HG02943 (cell line): ENCODE data around the gene CDC34.

ENCODE experiments used
- ATAC-seq: cut with Tn5 transposase; IDR thresholded peaks from one replicate; pipeline ENCODE4 v1.9.1; 2021; ENCODE audit warnings: mild to moderate bottlenecking, low read depth, moderate library complexity; ENCODE audit not compliant: unreplicated experiment

CDC34 gene

GRCh38 chr19:571566-571974 is 40.0 kb downstream of the CDC34 start:
- ATAC-seq: no peak

DNA sequence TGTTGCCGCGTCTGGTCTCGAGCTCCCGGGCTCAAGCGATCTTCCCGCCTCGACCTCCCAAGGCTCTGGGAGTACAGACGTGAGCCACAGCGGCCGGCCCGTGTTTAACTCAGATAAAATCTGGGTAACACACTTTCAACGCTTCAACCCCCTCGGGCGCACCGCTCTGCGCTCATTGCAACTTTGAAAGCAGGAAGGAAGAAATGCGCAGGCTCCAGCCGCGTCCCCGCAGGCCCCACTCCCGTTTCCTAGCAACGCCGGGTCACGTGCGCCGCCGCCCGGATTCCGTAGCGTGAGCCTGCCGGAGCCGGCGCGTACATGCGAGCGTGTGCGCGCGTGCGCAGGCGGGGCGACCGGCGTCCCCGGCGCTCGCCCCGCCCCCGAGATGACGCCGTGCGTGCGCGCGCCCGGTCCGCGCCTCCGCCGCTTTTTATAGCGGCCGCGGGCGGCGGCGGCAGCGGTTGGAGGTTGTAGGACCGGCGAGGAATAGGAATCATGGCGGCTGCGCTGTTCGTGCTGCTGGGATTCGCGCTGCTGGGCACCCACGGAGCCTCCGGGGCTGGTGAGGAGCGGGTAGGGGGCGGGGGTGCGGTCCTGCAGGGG is 40.7 kb downstream of the CDC34 start, which contains the start of gene BSG:
Gene BSG (plus strand): TSS at position 457 of the 603 bp plus-strand sequence. CDS start 39 bp downstream, at position 496.
- ATAC-seq: peak; percentile 73

DNA sequence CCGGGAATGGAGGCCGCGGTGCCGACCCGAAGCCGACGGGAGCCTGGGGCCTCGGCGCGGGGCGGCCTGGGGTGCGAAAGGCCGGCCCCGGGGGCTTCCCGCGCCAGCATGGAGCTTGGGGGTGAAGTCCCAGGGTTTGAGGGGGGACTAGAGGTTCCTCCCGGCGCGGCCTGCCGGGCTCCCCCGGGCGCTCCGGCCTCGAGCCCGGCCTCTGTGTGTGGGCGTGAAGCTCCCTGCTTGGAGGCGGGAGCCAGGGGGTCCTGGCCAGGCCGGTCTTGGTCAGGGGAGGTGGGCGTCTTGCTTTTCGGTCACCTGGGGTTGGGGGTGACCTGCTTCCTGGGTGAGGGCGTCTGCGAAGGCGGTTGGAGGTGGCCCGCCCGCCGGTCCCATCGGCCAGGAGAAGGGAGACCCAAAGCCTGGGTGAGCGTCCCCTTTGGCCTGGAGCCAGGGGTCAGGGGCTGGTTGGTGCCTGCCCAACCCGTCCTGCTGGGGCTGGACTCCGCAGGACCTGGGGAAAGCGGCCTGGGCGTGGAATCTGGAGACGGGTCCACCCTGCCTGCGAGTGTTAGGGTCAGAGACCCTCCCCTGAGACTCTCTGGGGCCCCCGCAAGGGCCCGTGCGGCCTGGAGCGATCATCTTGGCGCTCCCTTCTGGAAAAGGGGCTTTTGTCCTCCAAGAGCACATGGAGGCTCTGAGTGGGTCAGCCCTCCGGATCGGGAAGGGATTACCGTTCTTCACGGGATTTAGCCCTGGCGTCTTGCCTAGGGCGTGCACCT is 41.4 kb downstream of the CDC34 start:
- ATAC-seq: peak; percentile 14

GRCh38 chr19:573519-573825 is 41.9 kb downstream of the CDC34 start:
- no peak for ATAC-seq

DNA sequence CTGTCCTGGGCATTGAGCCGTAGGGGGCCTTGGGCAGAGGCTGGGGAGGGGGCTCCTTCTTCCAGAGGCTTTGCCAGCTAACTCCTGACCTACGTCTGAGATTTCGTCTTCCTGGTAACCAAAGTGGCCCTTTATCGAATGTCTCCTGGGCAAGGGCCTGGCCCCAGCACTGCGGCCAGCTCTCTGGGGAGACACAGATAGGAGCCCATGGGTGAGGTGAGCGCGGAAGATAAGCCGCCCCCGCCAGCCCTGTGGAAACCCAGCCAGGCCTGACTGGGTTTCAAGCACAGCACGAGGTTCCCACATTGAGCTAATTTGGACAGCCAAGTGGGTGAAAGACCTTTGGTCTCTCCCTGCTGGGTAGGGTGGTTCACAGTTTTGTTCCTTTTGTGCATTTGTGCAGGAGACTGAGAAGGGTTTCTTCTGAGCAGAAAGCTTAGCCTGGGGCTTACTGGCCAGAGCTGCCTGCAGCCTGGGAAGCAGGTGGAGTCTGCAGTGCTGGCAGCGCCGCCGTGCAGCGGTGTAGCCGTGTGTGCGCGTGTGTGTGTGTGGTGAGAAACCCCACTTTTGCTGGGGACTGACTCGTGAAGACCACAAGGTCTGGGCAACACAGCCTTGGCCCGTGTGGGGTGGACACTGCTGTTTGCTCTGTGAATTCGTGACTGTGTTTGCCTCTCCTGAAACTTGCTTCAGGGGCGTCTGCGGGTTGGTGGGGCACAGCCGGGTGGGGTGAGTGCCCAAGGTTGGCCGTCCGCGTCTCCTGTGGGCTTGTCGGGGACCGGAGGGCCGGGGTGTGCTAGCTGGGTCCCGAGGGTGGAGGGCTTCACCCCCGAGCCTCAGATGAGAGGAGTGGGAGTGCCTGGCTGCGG is 43.3 kb downstream of the CDC34 start:
- no peak for ATAC-seq

DNA sequence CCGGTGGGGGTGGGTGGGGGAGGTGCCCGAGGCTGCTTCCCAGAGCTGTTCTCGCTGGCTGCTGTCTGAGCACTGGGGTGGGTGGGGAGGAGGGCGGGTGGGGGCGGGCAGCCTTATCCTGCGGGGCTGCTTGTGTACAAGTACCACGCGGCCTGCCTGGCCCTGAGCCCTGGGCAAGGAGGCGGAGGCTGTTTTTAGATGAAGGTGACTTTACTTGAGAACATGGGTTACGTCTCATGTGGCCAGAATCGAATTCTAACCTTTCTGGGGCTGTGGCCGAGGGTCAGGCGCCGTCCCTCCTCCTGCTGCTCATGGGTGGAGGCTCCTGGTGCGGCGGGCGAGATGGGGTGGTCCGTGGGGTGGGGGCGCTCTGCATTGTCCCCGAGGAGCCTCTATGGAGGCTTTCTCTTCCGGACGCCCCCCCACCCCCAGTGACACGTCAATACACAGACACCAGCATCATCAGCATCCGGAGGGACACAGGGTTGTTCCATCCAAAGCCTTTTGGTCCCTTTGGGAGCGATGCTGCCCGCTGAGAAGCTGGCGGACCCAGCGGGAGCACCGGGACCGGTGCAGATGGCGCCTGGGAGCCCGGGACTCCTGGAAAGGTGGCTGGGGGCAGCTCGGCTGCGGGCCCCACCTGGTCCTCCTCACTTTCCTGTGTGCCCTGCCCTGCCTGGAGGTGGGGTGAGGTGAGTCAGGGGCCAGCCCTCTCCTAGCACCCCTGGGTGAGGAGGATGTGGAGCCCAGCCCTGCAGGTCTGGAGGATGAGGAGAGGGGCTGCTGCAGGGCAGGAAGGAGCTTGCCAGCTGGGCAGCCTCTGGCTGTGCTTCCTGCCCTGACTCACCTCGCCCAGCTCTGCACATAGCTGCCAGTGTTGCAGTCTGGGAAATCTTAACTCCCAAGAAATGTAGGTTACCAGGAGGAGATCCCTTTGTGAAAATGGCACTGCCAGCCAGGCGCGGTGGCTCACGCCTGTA is 44.3 kb downstream of the CDC34 start:
- ATAC-seq: no peak

GRCh38 chr19:576768-577438 is 45.3 kb downstream of the CDC34 start:
- ATAC-seq: no peak

DNA sequence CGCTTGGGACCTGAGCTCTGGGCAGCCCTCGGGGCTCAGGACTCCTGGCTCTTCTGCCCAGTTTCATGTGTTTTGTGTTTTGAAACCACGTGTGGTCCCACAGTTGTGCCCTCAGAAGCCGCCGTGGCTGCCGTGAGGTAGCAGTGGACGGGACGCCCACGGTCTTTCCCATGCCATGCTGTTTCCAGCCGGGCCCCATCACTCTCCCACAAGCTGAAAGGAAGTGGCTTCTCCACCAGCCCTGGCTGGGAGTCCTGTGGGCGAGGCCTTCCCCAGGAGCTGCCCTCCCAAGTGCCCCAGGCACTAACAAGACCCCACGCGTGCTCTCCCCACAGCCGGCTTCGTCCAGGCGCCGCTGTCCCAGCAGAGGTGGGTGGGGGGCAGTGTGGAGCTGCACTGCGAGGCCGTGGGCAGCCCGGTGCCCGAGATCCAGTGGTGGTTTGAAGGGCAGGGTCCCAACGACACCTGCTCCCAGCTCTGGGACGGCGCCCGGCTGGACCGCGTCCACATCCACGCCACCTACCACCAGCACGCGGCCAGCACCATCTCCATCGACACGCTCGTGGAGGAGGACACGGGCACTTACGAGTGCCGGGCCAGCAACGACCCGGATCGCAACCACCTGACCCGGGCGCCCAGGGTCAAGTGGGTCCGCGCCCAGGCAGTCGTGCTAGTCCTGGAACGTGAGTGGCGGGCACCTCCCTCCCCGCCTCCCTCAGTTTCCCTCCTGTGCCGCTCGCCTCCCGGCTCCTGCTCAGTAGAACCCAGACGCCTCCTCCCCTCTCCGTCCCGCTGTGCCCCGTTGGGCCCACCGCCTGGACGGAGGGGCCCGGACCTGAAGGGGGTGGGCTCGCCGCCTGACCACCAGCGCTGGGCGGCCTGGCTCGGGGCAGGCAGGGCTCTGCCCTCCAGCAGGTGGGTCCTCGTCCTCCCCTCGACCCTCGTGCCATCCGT is 46.2 kb downstream of the CDC34 start:
- ATAC-seq: no peak

GRCh38 chr19:579111-579841 is 47.7 kb downstream of the CDC34 start:
- no peak for ATAC-seq

DNA sequence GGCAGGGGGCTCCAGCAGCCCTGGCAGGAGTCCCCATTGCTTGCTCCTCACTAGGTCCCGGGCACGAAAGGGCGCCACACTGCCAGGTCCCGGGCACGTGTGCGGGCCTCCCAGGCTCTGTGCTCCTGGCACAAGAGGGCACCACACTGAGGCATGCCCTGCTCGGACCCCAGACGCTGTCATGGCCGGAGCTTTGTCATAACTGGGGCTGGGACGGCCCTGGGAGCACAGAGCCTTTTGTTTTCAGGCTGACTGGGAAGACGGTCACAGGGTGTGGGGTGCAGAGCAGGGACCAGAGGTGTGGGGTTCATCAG is 48.2 kb downstream of the CDC34 start:
- ATAC-seq: no peak

DNA sequence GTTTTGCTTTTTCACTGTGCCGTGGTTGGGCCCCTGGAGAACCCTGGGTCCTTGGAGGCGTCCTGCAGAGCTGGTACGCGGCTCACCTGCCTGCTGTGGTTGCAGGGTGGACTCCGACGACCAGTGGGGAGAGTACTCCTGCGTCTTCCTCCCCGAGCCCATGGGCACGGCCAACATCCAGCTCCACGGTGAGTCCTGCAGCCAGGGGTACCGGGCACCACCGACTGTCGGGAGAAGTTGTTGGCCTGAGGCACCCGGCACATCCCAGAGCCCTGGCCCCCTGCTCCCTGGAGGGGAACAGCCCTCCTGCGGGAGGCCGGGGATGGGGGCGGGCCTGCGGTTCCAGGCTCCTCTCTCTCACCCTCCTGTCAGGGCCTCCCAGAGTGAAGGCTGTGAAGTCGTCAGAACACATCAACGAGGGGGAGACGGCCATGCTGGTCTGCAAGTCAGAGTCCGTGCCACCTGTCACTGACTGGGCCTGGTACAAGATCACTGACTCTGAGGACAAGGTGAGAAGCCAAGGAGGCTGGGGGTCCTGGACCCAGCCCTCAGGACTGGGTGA is 48.8 kb downstream of the CDC34 start:
- no peak for ATAC-seq

DNA sequence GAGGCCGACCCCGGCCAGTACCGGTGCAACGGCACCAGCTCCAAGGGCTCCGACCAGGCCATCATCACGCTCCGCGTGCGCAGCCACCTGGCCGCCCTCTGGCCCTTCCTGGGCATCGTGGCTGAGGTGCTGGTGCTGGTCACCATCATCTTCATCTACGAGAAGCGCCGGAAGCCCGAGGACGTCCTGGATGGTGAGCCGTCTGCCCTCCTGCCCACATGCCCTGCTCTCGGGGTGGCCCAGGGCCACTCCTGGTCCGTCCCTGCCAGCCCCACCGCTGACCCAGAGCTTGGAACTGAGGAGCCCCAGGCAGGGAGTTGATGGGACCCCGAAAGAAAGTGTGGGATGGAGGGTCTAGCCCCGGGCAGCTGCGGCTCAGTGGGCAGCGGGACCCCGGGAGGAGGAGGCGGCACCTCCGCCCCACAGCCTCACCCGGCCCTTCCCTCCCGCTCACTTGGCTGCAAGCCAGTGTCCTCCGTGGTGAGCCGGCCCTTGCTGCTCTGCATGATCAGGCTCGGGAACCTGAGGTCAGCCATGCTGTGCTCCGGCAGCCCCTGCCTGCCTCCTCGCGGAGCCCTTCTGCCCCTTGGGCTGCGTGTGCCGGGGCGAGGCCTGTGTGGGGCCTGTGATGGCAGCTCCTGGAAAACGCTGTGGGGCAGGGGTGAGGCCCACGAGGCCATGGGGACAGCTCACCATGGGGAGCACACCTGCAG is 50.0 kb downstream of the CDC34 start:
- no peak for ATAC-seq

GRCh38 chr19:582497-583197 is 51.1 kb downstream of the CDC34 start:
- ATAC-seq: no peak

GRCh38 chr19:583198-583967 is 51.8 kb downstream of the CDC34 start:
- ATAC-seq: no peak

DNA sequence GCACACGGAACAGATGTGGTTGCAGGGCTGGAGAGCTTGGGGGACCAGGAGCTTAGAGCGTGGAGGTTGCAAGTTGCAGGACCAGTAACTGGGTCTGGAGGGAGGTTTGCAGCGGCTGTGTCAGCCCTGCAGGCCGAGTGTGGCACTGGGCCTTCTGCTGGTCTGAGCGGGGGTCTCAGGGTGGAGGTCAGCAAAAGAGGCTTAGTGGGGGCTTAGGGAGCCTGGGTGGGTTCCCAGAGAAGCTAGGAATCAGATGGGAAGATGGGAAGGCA is 52.3 kb downstream of the CDC34 start:
- no peak for ATAC-seq
